ENCODE results near the gene JAK2.

JAK2 gene

DNA sequence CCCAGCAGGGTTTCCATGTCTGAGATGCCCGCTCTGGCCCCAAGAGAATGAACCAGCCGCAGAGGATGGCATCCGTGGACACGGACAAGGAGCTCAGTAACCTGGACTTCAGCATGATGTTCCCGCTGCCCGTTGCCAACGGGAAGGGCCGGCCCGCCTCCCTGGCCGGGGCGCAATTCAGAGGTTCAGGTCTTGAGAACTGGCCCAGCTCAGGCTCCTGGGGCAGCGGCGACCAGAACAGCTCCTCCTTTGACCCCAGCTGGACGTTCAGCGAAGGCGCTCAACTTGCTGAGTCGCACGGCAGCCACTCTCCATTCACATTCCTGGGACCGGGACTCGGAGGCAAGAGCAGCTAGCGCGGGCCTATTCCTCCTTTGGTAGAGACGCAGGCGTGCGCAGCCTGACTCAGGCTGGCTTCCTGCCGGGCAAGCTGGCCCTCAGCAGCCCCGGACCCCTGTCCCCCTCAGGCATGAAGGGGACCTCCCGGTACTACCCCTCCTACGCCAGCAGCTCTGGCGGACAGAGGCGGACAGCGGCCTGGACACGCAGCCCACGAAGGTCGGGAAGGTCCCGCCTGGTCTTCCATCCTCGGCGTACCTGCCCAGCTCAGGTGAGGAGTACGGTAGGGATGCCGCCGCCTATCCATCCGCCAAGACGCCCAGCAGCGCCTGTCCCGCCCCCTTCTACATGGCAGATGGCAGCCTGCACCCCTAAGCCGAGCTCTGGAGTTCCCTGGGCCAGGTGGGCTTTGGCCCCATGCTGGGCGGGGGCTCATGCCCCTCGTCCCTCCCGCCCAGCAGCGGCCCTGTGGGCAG lies 126.0 kb downstream of the JAK2 start:
- H3K79me2 ChIP-seq (ENCODE audit: control insufficient read depth, low read length) = no peaks in the 10 kb centered on the region
- no peak overlapping the region for H3K4me2 ChIP-seq (ENCODE audit: low read length)
- H3K9me3 ChIP-seq (ENCODE audit: control insufficient read depth, insufficient read depth, low read length) = peaks cover 10% of the 10 kb centered on the region; the same call in 1 of the 2 replicates
- no peak overlapping the region for H3K27ac ChIP-seq (ENCODE audit: low read depth, low read length)
- H4K20me1 ChIP-seq (ENCODE audit: control insufficient read depth, insufficient read depth, low read depth, low read length) = no peaks in the 10 kb centered on the region
- H3K4me3 ChIP-seq (ENCODE audit: low read length) = no peak overlapping the region
- H3K4me1 ChIP-seq (ENCODE audit: control insufficient read depth, low read length) = no peaks in the 10 kb centered on the region
- H3K36me3 ChIP-seq (ENCODE audit: control insufficient read depth, low read length) = no peaks in the 10 kb centered on the region
- no peaks in the 10 kb centered on the region for H3F3A ChIP-seq (ENCODE audit: control insufficient read depth, insufficient read depth)
- no peaks in the 10 kb centered on the region for H3K9me2 ChIP-seq (replicated peaks; ENCODE audit: control insufficient read depth, low read length)
- no peaks in the 10 kb centered on the region for H3K27me3 ChIP-seq (ENCODE audit: control insufficient read depth, low read length)
- TF ChIP-seq CTCF (IDR thresholded peaks at IDR 0.05; ENCODE audit: low read depth, low read length, poor library complexity, severe bottlenecking) (no peak), EZH2phosphoT487 (IDR thresholded peaks at IDR 0.05; ENCODE audit: borderline replicate concordance, low read length) (no peak)

DNA sequence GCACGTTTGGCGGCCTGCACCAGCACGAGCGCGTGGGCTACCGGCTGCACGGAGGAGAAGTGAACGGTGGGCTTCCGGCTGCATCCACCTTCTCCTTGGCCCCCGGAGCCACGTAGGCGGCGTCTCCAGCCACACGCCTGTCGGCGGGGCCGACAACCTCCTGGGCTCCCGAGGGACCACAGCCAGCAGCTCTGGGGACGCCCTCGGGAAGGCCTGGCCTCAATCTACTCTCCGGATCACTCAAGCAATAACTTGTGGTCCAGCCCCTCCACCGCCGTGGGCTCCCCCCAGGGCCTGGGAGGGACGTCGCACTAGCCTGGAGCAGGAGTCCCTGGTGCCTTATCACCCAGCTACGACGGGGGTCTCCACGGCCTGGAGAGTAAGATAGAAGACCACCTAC lies 126.6 kb downstream of the JAK2 start:
- no peaks in the 10 kb centered on the region for H4K20me1 ChIP-seq (ENCODE audit: control insufficient read depth, insufficient read depth, low read depth, low read length)
- H3F3A ChIP-seq (ENCODE audit: control insufficient read depth, insufficient read depth) = no peaks in the 10 kb centered on the region
- no peak overlapping the region for H3K27ac ChIP-seq (ENCODE audit: low read depth, low read length)
- H3K4me1 ChIP-seq (ENCODE audit: control insufficient read depth, low read length) = no peaks in the 10 kb centered on the region
- peaks cover 10% of the 10 kb centered on the region; the same call in 1 of the 2 replicates for H3K9me3 ChIP-seq (ENCODE audit: control insufficient read depth, insufficient read depth, low read length)
- no peaks in the 10 kb centered on the region for H3K27me3 ChIP-seq (ENCODE audit: control insufficient read depth, low read length)
- TF ChIP-seq CTCF (IDR thresholded peaks at IDR 0.05; ENCODE audit: low read depth, low read length, poor library complexity, severe bottlenecking) (no peak), EZH2phosphoT487 (IDR thresholded peaks at IDR 0.05; ENCODE audit: borderline replicate concordance, low read length) (no peak)
- H3K79me2 ChIP-seq (ENCODE audit: control insufficient read depth, low read length) = no peaks in the 10 kb centered on the region
- no peak overlapping the region for H3K4me3 ChIP-seq (ENCODE audit: low read length)
- no peaks in the 10 kb centered on the region for H3K36me3 ChIP-seq (ENCODE audit: control insufficient read depth, low read length)
- H3K4me2 ChIP-seq (ENCODE audit: low read length) = no peak overlapping the region
- H3K9me2 ChIP-seq (replicated peaks; ENCODE audit: control insufficient read depth, low read length) = no peaks in the 10 kb centered on the region

DNA sequence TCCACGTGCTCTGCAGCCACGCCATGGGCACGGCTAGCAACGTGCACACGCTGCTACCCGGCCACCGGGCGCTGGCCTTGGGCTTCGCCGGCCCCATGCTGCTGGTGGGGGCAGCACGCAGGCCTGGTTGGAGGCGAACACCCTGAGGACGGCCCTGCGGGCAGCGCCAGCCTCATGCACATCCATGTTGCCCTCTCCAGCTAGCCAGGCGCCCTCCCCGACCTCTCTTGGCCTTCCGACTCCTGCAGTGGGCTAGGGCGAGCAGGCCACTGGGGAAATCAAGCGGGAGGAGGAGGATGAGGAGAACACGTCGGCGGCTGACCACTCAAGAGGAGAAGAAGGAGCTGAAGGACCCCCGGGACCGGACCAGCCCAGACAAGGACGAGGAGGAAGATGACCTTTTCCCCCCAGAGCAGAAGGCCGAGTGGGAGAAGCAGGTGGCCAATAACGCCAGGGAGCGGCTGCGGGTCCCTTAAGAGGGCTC lies 127.1 kb downstream of the JAK2 start:
- no peaks in the 10 kb centered on the region for H3K79me2 ChIP-seq (ENCODE audit: control insufficient read depth, low read length)
- H4K20me1 ChIP-seq (ENCODE audit: control insufficient read depth, insufficient read depth, low read depth, low read length) = no peaks in the 10 kb centered on the region
- no peak overlapping the region for H3K4me2 ChIP-seq (ENCODE audit: low read length)
- no peaks in the 10 kb centered on the region for H3K36me3 ChIP-seq (ENCODE audit: control insufficient read depth, low read length)
- no peak overlapping the region for H3K4me3 ChIP-seq (ENCODE audit: low read length)
- TF ChIP-seq CTCF (IDR thresholded peaks at IDR 0.05; ENCODE audit: low read depth, low read length, poor library complexity, severe bottlenecking) (no peak), EZH2phosphoT487 (IDR thresholded peaks at IDR 0.05; ENCODE audit: borderline replicate concordance, low read length) (no peak)
- H3K4me1 ChIP-seq (ENCODE audit: control insufficient read depth, low read length) = no peaks in the 10 kb centered on the region
- H3K27ac ChIP-seq (ENCODE audit: low read depth, low read length) = no peak overlapping the region
- no peaks in the 10 kb centered on the region for H3F3A ChIP-seq (ENCODE audit: control insufficient read depth, insufficient read depth)
- H3K9me2 ChIP-seq (replicated peaks; ENCODE audit: control insufficient read depth, low read length) = no peaks in the 10 kb centered on the region
- H3K9me3 ChIP-seq (ENCODE audit: control insufficient read depth, insufficient read depth, low read length) = peaks cover 10% of the 10 kb centered on the region; the same call in 1 of the 2 replicates
- H3K27me3 ChIP-seq (ENCODE audit: control insufficient read depth, low read length) = no peaks in the 10 kb centered on the region

Data from DOHH2 (cell line).